HL-60 (cell line): ENCODE results near the gene SLC22A24.

Experiments used
- GABPA ChIP-seq: IDR thresholded peaks from 2 replicates; pipeline ENCODE4 v1.6.1; 2012; ENCODE audit warnings: low read depth
- TF ChIP-seq, protein P1 (sequence below): IDR thresholded peaks from one replicate; pipeline ENCODE4 v1.5.1; 2011; ENCODE audit warnings: low read length, control low read depth, inconsistent platforms; ENCODE audit not compliant: insufficient read depth

GRCh38 chr11:63146581-63146980 lies 2.6 kb upstream of the SLC22A24 start:
- TF ChIP-seq, protein P1, sequence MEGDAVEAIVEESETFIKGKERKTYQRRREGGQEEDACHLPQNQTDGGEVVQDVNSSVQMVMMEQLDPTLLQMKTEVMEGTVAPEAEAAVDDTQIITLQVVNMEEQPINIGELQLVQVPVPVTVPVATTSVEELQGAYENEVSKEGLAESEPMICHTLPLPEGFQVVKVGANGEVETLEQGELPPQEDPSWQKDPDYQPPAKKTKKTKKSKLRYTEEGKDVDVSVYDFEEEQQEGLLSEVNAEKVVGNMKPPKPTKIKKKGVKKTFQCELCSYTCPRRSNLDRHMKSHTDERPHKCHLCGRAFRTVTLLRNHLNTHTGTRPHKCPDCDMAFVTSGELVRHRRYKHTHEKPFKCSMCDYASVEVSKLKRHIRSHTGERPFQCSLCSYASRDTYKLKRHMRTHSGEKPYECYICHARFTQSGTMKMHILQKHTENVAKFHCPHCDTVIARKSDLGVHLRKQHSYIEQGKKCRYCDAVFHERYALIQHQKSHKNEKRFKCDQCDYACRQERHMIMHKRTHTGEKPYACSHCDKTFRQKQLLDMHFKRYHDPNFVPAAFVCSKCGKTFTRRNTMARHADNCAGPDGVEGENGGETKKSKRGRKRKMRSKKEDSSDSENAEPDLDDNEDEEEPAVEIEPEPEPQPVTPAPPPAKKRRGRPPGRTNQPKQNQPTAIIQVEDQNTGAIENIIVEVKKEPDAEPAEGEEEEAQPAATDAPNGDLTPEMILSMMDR: no peak
- TF ChIP-seq GABPA: no peak
